Stimulated activated CD4-positive, alpha-beta T cell treated with anti-CD3 and anti-CD28 coated beads, Interleukin-4, amount 100 ng/mL, for 24 hours (primary cell): ENCODE results near the gene ITFG1.

Source experiments
- DNase-seq: peaks from one replicate; pipeline ENCODE4 v3.0.0-alpha.2; 2020

The ITFG1 gene

GRCh38 chr16:47320546-47321310 lies 140.1 kb downstream of the ITFG1 start:
- no peak for DNase-seq

GRCh38 chr16:47317465-47318240 lies 143.2 kb downstream of the ITFG1 start:
- no peak for DNase-seq

- DNase-seq: no peak
Measured at GRCh38 chr16:47316442-47317015, 144.3 kb downstream of the ITFG1 start.

- DNase-seq: no peak
Measured at GRCh38 chr16:47311738-47312505, 148.9 kb downstream of the ITFG1 start.

GRCh38 chr16:47310792-47311211 lies 150.1 kb downstream of the ITFG1 start:
- DNase-seq: no peak

- no peak for DNase-seq
Measured at GRCh38 chr16:47309581-47310312, 151.1 kb downstream of the ITFG1 start.

GRCh38 chr16:47308601-47309000 lies 152.3 kb downstream of the ITFG1 start:
- DNase-seq: no peak

- DNase-seq: no peak
Measured at GRCh38 chr16:47304563-47304962, 156.3 kb downstream of the ITFG1 start.

GRCh38 chr16:47299587-47299986 lies 161.3 kb downstream of the ITFG1 start:
- DNase-seq: no peak

GRCh38 chr16:47284999-47285398 lies 175.9 kb downstream of the ITFG1 start:
- DNase-seq: no peak

- no peak for DNase-seq
Measured at GRCh38 chr16:47278306-47278970, 182.4 kb downstream of the ITFG1 start.

- DNase-seq: no peak
Measured at GRCh38 chr16:47276522-47276921, 184.3 kb downstream of the ITFG1 start.

- DNase-seq: no peak
Measured at GRCh38 chr16:47262938-47263337, 197.9 kb downstream of the ITFG1 start.

- DNase-seq: no peak
Measured at GRCh38 chr16:47260503-47260902, 200.4 kb downstream of the ITFG1 start.

- no peak for DNase-seq
Measured at GRCh38 chr16:47258874-47259461, 201.9 kb downstream of the ITFG1 start.

- DNase-seq: no peak
Measured at GRCh38 chr16:47254756-47255155, 206.1 kb downstream of the ITFG1 start.

- DNase-seq: no peak
Measured at GRCh38 chr16:47250983-47251382, 209.9 kb downstream of the ITFG1 start.

GRCh38 chr16:47247690-47248089 lies 213.2 kb downstream of the ITFG1 start:
- no peak for DNase-seq

- no peak for DNase-seq
Measured at GRCh38 chr16:47244206-47244605, 216.7 kb downstream of the ITFG1 start.

GRCh38 chr16:47241061-47241460 lies 219.8 kb downstream of the ITFG1 start:
- no peak for DNase-seq

- no peak for DNase-seq
Measured at GRCh38 chr16:47236716-47237115, 224.1 kb downstream of the ITFG1 start.
